Islet of Langerhans (tissue), 1 donor: Measurements from ENCODE around the gene KRTAP5-7.

Experiments used
- FAIRE-seq: peaks from one replicate; lab custom pipeline; 2011; peaks lifted over from hg19 to GRCh38; lab: Jason Lieb, UNC

Gene KRTAP5-7

GRCh38 chr11:71496421-71496820 lies 30.6 kb upstream of the KRTAP5-7 start:
- no peak for FAIRE-seq

GRCh38 chr11:71498091-71498490 lies 29.0 kb upstream of the KRTAP5-7 start:
- no peak for FAIRE-seq

GRCh38 chr11:71499125-71499524 lies 27.9 kb upstream of the KRTAP5-7 start:
- FAIRE-seq, result no peak

GRCh38 chr11:71499546-71499945 lies 27.5 kb upstream of the KRTAP5-7 start:
- no peak for FAIRE-seq

GRCh38 chr11:71500601-71501021 lies 26.5 kb upstream of the KRTAP5-7 start:
- FAIRE-seq, result no peak

- no peak for FAIRE-seq
Measured at GRCh38 chr11:71501071-71501985, 25.7 kb upstream of the KRTAP5-7 start.

GRCh38 chr11:71502026-71502425 lies 25.0 kb upstream of the KRTAP5-7 start:
- no peak for FAIRE-seq

GRCh38 chr11:71502871-71503435 lies 24.1 kb upstream of the KRTAP5-7 start:
- FAIRE-seq, result no peak

- FAIRE-seq, result no peak
Measured at GRCh38 chr11:71504531-71504930, 22.5 kb upstream of the KRTAP5-7 start.

- FAIRE-seq, result peak; percentile 17
Measured at GRCh38 chr11:71505001-71505400, 22.1 kb upstream of the KRTAP5-7 start.

- FAIRE-seq, result no peak
Measured at GRCh38 chr11:71505781-71506180, 21.3 kb upstream of the KRTAP5-7 start.

- FAIRE-seq, result no peak
Measured at GRCh38 chr11:71507102-71507501, 20.0 kb upstream of the KRTAP5-7 start.

- FAIRE-seq, result no peak
Measured at GRCh38 chr11:71518506-71519471, 8.3 kb upstream of the KRTAP5-7 start.

- FAIRE-seq, result no peak
Measured at GRCh38 chr11:71519546-71519945, 7.5 kb upstream of the KRTAP5-7 start.

- no peak for FAIRE-seq
Measured at GRCh38 chr11:71525188-71525937, 1.7 kb upstream of the KRTAP5-7 start.

- no peak for FAIRE-seq
Measured at GRCh38 chr11:71525938-71526495, 1.1 kb upstream of the KRTAP5-7 start.

- no peak for FAIRE-seq
Measured at GRCh38 chr11:71527576-71528210, 626 bp downstream of the KRTAP5-7 start.

- no peak for FAIRE-seq
Measured at GRCh38 chr11:71530602-71531001, 3.5 kb downstream of the KRTAP5-7 start.

GRCh38 chr11:71532036-71532610 lies 5.1 kb downstream of the KRTAP5-7 start:
- no peak for FAIRE-seq
